GM19438 (cell line): ENCODE measurements around the gene UBE2O.

Source experiments
- ATAC-seq: cut with Tn5 transposase; IDR thresholded peaks from one replicate; pipeline ENCODE4 v1.9.1; 2021; ENCODE audit warnings: low read depth; ENCODE audit not compliant: unreplicated experiment

Gene UBE2O

DNA sequence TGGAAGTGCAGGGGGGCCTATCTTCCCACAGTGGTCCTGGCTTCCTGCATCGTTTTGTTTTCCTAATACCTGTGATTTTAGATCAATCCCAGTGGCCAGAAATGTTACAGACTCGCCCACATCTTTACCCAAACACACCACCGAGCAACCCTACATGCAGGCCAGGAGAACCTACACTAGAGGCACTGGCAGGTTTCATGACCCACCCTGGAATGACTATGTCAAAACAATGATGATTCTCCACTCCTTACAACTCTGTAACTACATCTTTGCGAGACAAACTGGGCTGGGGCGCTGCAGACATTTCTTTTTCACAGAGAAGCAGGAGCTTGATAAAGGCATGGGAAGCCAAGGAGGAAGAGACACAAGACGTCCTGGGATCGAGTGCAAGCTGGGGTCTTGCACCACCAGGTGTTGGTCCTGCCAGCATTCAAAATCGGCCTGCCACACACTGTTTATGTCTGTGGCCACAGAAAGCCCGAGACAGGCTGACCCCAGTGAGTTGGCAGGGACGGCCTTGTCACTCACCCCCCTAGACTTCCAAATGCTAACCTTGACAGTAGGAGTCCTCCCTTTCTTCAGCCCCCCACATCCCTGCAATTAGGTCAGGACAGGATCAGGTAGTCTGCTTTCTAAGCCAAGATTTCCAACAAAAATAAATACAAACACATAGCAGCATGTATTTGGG is 32.5 kb downstream of the UBE2O start:
- ATAC-seq = no peak

DNA sequence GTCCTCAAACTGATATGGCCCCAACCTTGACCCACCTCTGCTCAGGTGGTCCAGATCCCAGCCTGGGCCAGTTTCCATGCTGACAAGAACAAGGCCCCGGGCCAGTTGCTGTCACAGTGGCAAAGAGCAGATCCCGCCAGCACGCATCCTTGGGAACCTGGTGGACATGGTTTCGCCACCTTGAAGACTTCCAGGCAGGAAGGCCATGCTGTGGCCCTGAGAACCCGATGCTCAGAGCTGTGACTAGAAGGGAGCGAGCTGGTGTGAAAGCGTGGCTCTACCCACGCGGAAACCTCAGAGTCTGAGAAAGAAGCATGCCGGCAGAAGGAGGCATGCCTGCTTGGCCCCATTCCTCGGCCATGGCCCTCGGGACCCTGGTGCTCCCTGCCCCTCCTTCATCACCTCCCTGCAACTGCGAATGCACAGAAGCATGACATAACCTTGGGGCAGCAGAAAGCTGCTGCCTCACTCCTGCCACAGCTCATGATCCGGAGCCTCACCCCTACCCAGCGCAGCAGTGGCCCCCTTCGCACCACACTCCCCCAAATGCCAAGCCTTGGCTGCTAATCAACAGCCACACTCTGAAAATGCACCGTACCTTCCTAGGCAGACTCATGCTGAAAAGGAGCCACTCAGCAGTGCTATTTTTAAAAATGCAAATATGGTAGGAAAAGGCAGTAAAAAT is 33.2 kb downstream of the UBE2O start:
- no peak for ATAC-seq

DNA sequence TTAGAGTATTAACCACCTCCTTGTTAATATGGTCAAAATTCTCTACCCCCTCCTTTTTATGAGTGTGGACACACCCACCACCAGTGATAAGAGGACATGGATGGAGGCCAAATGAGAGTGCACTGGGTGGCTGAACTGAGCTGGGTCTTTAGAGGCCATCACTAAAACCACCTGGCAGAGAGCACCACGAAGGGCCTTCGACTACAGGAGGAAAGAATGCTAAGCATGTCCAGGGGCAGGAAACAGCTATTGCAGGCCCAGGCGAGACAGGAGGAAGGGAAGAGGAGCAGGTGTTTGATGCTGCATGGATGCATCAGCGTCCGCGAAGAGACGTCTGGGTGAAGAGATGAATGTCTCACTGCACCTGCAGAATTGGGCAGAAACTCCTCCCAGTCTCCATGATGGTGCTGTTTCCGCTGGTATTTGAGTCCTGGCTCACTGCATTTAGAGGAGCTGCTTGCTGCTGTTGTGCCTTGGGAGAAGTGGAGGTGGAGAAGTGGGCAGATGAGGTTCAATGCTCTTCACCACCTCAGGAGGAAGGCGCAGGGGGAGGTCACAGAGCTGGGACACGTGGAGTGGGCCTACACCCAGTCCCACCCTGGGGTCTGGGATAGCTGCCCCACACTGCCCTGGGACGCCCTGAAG is 35.3 kb downstream of the UBE2O start:
- no peak for ATAC-seq

DNA sequence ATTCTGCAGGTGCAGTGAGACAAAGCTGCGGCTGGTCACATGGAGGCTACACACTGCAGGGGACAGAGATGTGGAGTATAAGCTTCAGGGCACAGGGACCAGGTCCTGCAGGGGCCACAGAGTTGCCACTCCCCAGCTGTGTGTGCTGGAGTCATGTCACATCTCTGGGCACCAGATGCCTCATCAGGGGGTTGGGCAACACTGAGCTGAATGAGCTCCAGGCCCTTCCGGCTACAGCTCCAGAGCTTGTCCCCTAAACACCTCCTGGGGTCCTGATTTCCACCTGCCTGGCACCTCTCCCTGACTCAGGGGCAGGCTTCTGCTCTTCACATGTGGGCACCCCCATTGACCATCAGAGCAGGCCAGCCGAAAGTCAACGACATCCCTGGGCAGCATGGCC is 36.1 kb downstream of the UBE2O start:
- ATAC-seq = no peak

DNA sequence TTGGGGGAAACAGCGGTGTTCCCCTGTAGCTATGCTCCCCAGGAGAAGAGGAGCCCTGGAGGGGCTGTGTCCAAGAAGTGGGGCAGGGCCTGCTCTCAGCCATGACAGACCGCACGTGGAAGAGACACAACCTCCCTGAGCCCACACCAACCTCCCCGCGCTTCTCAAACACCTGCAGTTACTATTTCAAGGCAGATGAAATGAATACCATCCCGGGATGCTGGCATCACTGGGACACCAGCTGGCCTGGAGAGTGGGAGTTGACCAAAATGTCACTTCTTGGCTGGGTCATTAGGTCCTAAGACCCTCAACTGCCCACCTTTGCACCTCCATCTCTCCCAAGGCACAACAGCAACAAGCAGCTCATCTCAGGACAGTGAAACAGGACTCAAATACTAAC is 36.5 kb downstream of the UBE2O start:
- no peak for ATAC-seq

DNA sequence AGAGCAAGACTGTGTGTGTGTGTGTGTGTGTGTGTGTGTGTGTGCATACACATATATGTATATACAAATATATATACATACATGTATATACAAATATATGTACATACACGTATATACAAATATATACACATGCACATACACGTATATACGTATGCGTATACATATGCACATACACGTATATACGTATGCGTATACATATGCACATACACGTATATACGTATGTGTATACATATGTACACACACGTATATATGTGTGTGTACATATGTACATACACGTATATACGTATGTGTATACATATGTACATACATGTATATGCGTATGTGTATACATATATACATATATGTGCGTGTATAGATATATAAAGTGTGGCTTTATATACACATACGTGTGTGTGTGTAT is 37.2 kb downstream of the UBE2O start:
- ATAC-seq = no peak

DNA sequence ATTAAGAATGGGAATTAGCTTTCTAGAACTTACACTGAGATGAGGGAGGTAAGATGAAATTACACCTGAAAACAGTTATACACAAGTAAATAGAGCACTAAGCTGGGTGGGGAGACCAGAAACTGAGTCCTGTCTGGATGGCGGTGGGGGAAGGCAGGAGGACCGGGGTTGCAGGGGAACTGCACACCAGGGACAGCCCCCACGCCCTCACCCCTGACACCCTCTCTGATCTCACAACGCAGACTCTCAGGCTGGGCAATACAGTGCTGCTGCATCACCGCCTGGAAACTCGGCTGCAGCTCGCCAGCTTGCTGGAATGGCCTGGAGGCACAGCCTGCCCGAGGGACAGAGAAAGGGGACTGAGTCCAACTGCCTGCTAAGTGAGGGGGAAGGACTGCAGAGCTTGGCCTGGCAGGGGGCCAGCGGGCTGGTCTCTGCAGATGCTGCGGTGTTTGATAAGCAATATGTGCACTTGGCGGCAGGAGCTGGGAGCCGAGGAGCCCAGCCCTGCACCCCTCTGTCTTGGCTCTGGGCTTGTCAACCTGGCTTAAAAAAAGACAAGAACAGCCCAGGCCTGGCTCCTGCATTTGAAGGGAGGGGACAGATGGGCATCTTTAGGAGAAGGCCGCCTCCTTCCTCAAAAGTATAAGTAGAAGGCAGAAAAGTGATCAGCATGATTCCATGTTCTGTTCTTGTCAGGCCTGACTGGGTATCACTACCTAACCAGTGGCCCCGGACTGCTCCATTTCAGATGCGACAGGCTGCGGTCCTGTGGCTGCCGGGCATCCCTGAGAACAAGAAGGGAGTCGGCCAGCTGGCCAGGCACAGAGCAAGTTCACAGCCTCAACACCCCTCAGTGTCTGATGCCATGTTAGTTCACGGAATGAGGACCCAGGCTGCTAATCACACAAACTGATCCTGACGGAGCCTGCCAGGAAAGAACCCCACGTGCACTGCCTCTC is 38.3 kb downstream of the UBE2O start:
- no peak for ATAC-seq

DNA sequence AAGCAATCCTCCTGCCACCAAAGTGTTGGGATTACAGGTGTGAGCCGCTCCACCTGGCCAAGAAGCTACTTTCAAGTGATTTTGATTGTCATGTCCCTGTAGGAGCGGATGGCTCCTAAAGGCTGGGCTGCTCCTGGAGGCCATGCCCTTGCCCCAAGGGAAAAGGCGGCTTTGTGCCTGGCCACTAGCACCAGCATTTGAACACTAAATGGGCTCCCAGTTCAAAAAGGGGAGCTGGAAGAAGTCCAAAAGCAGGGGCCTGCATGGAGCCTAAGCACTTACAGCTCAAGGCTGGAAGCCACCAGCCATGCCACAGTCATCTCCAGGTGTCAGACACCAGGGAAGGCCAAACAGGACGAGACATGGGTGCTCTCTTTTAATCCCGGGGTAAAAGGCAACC is 41.7 kb downstream of the UBE2O start:
- ATAC-seq = no peak

DNA sequence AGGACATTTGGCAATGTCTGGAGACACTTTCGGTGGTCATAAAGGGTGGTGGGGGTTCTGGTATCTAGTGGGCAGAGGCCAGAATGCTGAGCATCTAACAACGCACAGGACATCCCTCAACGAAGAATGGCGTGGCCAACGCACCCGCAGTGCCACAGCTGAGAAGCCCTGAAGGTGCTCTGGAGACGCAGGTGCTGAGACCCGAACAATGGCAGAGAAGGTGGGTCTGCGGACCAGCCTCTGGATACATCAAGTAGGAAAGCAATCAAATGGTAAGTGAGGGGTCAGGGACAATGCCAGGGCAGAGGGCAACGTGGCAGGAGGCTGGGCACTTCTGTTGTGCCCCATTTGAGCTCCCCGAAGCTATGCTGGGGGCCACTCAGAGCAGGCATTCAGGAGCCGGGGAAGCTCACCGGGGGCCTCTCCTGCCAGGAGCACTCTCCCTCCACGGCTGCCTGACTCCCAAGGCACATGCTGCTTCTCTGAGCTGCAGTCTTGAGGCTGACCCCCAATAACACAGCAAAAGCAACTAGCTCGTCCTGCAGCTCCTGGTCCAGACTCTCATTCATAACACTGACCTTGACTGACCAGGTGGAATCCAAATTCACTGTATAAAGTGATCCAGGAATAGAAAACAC is 42.5 kb downstream of the UBE2O start:
- no peak for ATAC-seq

DNA sequence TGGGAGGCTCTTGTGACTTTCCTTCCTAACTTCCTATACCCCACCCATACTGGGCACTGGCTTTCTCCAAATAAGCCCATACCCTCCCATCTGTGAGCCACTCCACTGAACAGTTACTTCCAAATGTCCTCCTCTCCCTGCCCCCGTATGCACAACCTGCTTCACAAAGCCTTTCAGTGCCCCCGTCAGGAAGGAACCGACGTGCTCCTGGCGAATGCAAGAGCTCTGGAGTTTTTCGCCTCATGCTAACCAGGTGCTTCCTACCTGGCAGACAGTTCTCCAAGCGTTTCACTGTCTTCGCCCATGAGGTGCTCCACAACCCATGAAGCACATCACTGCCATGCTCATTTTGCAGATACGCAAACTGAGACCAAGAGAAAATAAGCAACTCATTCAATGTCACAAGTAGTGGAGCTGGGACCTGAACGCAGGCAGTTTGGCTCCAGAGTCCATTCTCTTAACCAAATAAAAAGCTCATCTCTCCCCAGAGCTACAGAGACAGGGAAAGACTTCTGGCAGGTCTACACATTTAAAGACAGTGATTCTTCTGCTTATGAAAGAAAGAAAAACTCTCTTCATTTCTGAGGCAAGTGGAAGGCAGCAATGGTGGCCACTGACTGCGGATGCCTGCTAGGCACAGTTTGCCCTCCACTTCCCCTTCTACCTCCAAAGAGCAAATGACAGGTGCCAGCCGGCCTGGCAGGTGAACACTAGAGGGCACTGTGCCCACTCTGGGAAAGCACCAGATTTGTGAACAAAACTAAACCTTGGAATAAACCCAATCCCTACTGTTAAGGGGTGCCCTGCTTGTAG is 44.7 kb downstream of the UBE2O start:
- no peak for ATAC-seq

DNA sequence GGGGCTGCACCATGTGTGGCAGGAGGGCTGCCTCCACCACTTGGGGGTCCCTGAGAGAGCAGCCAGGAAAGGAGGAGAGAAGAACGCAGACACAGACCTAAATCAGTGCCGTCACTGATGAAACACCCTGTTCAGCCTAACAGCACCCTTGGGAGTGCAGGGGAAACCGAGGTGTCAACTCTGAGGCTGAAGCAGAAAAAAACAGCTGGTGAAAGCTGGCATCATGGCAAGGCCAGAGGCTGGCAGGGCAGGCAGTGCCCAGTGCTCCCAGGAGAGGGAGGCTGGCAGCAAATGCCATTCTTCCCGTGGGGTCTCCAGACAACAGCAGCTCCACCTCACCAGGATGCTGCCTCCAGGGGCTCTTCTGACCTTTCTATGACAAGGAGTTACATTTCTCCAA is 45.4 kb downstream of the UBE2O start:
- ATAC-seq = no peak

DNA sequence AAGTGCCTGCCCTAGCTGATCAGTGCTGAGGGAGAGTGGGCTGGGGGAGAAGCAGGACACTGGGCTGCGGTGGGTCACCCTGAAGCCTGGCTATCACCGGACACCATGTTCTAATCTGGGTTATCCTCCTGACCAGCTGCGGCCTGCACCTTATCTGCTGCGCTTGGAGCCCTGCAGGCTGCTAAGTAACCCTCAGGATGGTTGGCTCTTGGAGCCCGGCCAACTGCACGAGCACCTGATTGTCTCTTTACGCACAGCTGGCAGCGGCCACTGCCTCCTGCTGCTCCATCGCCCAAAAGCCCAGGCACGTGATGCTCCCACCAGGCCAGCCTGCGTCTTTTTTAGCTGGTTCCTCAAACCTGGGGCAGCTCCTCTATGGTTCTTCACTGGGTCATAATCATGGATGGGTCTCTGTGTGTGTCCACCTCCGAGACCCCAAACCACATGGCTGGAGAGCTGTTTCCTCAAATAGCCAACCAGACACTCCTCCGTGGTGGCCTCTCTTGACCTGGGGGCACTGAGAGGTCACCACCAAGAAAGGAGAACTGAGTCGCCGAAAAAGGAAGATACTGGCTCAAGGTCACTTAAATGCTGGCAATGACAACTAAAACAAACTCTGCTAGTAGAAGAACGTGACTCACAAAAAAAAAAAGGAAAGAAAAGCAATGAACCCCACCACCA is 46.8 kb downstream of the UBE2O start:
- ATAC-seq = no peak

DNA sequence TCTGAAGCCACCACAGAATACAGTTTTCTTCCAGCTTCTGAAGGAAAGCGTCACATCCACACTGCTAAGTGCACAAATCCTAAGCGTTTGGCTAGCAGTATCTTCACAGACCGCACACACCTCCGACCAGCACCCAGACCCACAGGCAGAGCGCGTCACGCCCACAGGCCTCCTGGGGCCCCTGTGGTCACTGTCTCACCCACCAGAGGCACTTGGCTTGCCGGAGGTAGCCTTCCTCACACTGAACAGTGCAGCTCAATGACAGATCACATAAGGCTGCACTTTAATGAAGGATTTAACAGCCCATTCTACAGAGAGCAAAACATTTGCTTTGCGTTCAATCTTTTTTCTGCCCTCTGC is 47.4 kb downstream of the UBE2O start:
- ATAC-seq = no peak

DNA sequence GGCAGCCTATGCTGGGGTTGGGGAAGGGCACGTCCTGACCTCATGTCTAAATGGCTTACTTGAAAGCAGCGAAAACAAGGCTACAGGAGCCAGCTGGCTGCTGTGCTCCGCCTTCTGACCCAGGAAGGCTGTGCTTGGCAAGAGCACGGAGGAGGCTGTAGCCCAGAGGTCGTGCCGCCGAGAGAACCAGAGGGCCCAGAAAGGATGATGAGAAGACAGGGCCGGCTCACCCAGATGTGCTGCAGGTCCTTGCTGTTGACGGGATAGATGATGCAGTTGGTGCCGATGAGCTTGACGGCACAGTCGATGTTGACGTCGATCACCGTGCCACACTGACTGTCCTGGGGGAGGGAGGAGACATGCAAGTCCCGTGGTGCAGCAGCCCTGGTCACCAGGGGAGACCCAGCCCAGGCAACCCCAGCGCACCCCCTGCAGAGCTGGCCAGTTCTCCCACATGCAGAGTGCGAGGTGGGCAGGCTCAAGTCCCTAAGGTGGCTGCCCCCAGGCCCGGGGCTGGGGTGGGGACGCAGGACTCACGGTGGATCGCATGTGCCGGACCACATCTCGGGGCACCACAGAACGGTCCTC is 47.9 kb downstream of the UBE2O start:
- ATAC-seq = no peak

DNA sequence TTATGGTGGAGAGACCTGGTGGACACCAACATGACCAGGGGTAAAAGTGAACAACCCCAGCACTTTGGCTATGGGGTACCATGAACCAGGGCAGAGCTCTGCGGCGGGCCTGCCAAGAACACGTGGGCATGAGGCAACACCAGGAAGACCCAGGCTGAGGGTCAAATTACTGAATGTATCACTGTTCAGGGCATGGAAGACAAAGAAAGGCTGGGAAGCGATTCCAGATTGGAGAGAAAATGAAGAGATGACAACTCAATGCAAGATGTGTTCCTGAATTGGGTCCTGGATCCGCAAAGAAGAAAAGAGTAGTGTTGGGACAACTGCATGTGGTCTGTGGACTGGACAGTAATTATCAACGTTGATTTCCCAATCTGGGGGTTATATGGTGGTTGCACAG is 48.7 kb downstream of the UBE2O start:
- ATAC-seq = no peak

DNA sequence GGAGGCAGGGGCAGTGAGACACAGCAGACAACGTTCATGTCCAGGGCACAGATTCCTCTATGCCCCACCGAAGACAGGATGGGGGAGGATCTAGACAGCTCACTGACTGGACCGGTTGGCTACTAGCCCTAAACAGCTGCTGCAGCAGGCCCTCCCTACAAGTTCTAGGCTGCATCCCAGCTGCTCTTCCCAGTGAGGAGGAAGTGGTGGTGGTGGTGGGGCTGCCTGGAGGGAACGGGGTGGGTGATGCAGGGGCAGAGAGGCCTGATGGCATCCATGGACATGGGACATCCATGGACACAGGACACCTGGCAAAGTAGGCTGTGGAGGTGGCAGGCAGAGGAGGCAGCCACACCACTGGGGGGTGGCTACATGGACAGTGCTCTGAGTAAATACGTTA is 50.2 kb downstream of the UBE2O start:
- no peak for ATAC-seq

DNA sequence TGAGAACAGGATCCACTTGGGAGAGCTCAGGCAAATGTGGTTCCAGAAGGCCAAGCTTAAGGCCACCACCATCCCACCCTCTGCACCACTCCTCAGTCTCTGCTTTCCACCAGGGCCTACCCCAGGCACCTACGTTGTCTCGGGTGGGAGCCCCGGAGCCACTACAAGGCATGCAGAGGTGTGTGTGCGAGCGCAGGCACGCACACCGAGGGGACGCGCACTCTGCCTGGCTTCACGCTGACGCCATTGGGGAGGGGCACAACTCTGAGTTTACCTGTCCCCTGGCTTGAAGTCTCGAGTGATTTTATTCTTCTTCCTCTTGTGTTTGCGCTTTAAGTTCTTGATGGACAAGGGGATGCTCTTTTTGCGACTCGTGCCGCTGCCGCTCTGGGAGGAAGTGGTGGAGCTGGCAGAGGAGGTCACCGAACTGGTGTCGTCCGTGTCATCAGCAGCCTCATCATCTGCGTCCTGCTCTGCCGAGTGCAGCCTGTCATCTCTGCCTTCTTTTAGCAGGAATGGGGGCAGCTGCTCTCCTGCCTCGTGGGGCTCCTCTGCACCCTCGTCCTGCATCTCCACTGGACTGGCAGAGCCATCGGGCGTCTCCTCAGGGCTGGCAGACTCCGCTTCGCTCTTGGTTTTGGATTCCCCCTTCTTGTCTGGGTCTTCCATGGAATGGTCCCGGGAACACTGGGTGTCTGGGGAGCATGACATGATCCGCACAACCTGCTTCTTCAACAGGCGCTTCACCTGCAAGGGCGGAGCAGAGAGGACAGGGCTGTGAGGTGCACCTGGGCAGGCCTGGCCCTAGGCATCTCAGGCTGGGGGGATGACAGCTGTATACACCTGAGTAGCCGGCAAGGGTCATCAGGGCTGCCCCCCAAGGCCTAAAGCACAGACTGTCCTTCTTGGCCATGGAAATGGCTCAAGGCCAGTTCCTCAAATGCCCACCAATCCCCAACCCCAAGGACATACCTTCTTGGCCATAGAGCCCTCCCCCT is 53.5 kb downstream of the UBE2O start:
- ATAC-seq = no peak
